Natural killer cell treated with Interleukin-12 subunit alpha and Interleukin-12 subunit beta and Interleukin-15 and Interleukin-18, amount 100 ng/mL, for 72 hours (primary cell): ENCODE results near the gene MDK. TPM values are rescaled to one million over a fixed set of nuclear protein-coding genes. Genes with fewer than 3 reads are reported as not detected.

Experiments used
- ATAC-seq, 2 donors: fragments of 150-1000 bp; cut with Tn5 transposase in 1 of 2; sonication (Bioruptor Pico), chemical (Tn5 transposase) in 1 of 2; 2 replicates each; pipeline ENCODE4 v1.10.0; 2021
- DNase-seq: peaks from one replicate; pipeline ENCODE4 v3.0.0; 2022; ENCODE audit warnings: low spot score
- H3K27ac Mint-ChIP-seq, 2 donors: 1 replicate in 1 of 2; 2 replicates in 1 of 2; pipeline ENCODE4 v1.8.0; 2022; ENCODE audit warnings: mixed read lengths in 2 of 2, mild to moderate bottlenecking in 1 of 2, moderate library complexity in 1 of 2
- H3K27me3 Mint-ChIP-seq, 2 donors: 1 replicate in 1 of 2; 2 replicates in 1 of 2; pipeline ENCODE4 v1.8.0; 2022; ENCODE audit warnings: mixed read lengths in 2 of 2
- H3K36me3 Mint-ChIP-seq: one replicate; pipeline ENCODE4 v1.8.0; 2022; ENCODE audit warnings: mixed read lengths
- H3K4me1 Mint-ChIP-seq, 2 donors: 1 replicate in 1 of 2; 2 replicates in 1 of 2; pipeline ENCODE4 v1.8.0; 2022; ENCODE audit warnings: low read depth in 2 of 2, mixed read lengths in 2 of 2, mild to moderate bottlenecking in 1 of 2
- H3K4me3 Mint-ChIP-seq: one replicate; pipeline ENCODE4 v1.8.0; 2022; ENCODE audit warnings: mixed read lengths
- H3K9me3 Mint-ChIP-seq: 2 replicates; pipeline ENCODE4 v1.8.0; 2022; ENCODE audit warnings: mixed read lengths
- total RNA-seq, 2 donors: library from RNA; stranded (reverse); gene quantifications; one replicate each; pipeline ENCODE4 v1.2.3, GENCODE V29; 2022

MDK gene
- total RNA-seq, 2 donors from 2014 or later, result 1.4 to 4.0 TPM

GRCh38 chr11:46387456-46387855 lies 6.0 kb downstream of the MDK start:
- DNase-seq (no peak), ATAC-seq (no peak)
- H3K27me3 Mint-ChIP-seq, result peaks cover 27 to 31% of the 10 kb centered on the region in 2 donors

DNA sequence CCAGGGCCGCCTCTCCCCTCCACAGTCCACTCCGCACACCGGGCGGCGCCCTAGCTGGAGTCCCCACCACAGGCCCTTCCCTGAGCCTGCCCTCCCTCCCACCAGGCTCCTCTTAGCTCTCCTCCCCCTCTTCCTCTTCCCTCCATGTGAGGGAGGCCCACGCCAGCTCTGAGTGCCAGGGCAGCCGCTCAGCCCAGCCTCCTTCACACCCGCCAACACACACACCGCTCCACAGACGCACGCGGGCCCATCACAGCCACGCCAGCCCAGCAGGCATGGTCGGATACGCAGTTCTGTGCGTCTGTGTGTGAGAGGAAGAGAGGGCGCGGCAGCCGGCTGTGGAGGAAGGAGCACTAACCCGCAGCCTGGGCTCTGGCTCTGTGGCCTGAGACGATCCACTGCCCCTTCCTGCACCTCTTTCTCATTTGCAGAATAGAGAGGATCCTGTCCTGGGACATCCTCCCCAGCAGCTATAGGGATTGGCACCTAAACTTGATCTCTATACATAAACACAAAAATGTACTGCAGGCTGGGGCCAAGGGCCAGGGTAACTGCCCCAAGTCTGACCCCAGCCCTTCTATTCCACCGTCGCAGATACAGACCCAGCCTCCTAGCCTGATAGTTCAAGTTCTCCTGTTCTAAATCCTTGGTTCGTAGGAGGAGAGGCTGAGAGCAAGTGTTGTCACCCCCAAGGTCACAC lies 6.6 kb downstream of the MDK start:
- peaks cover 33 to 35% of the 10 kb centered on the region in 2 donors for H3K27me3 Mint-ChIP-seq
- H3K4me3 Mint-ChIP-seq, result peak overlapping the region; percentile 12
- H3K4me1 Mint-ChIP-seq, result peaks cover 13 to 31% of the 10 kb centered on the region in 2 donors
- no peak for DNase-seq
- H3K36me3 Mint-ChIP-seq, result no peaks in the 10 kb centered on the region
- ATAC-seq, result peak in 1 of 2 donors; percentile 8
- H3K9me3 Mint-ChIP-seq, result no peaks in the 10 kb centered on the region
- no peak overlapping the region for H3K27ac Mint-ChIP-seq

More at GRCh38 chr11:46387456-46387855, 6.0 kb downstream of the MDK start:
- peaks cover 7 to 25% of the 10 kb centered on the region in 2 donors for H3K4me1 Mint-ChIP-seq
- no peak overlapping the region for H3K27ac Mint-ChIP-seq
- H3K9me3 Mint-ChIP-seq, result no peaks in the 10 kb centered on the region
- H3K36me3 Mint-ChIP-seq, result no peaks in the 10 kb centered on the region
- no peak overlapping the region for H3K4me3 Mint-ChIP-seq

DNA sequence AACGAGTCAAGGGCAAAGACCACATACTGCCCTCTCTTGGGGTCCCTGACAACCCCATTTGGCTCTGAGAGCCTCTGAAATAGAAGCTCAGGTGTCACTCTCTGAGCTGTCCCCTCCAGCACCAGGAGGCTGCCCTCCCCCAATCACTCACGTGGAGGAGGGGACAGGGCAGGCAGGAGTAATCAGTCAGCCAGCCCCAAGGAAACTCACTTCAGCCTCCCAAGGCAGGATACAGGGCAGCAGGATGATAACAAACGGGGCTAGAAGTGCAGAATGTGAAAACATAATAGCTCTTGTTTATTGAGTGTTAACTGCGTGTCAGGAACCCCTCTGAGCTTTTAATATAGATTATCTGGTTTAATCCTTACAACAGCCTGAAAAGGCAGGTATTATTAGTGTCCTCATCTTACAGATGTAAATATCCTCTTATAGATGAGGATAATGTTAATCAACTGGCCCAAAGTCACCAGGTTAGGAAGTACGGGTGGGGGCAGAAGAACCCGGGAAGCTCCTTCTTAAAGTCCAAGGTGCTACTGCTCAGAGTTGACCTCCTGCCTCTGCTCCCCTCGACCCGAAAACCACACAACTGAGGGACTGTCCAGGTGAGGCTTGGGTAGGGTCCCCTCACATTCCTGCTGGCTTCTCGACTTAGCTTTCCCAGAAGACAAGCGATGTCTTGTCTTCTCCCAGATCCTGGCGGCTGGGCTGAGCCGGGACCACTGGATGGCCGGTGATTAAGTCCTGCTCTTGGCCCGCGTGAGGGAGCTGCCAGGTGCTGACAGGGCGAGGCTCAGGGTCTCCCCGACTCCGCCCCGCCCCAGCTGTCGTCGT lies 7.4 kb downstream of the MDK start:
- H3K9me3 Mint-ChIP-seq, result no peaks in the 10 kb centered on the region
- no peak overlapping the region for H3K27ac Mint-ChIP-seq
- no peaks in the 10 kb centered on the region for H3K36me3 Mint-ChIP-seq
- peaks cover 33 to 35% of the 10 kb centered on the region in 2 donors for H3K27me3 Mint-ChIP-seq
- peak overlapping the region; percentile 60 for H3K4me3 Mint-ChIP-seq
- ATAC-seq (no peak), DNase-seq (no peak)
- peaks cover 18 to 33% of the 10 kb centered on the region in 2 donors for H3K4me1 Mint-ChIP-seq

DNA sequence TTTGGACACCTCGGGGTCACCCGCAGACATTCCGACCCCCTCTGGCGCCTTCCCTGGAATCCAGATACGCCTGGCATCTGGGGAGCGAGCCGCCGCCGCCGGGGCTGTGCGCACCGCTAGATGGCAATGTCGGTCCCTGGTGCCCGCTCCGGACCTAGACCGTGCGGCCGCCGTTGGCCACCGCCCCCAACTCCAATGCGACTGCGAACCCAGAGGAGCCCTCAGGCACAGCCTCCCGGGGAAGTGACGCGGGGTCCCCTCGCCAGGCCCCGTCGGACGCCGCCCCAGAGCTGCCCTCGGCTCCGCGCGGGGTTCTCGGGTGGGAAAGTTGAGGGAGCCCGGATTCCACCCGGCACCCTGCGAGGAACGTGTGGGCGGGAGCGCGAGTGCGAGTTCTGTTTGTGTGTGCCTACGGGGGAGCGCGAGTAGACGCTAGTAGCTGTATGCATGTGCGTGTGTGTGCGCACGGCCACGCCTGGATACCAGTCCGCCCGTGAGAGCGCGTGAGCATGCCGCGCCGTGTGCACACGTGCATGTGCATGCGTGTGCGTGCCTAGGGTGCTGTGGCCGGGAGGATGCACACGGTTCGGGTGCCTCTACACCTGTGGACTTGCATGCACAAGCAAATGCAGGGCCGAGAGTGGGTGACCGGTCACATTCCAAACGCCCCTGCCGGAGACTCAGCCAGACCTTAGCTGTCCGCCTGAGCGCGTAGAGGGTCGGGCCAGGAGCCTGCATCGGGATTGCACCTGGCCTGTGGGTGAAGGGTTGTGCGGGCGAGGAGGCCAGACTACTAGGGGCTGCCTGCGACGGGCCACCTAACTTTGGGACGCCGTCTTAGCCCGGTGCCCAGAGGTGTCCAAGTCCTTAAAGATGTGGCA lies 8.2 kb downstream of the MDK start:
- Mint-ChIP-seq H3K4me3 (peak overlapping the region; percentile 60), H3K27me3 (peaks cover 33 to 35% of the 10 kb centered on the region in 2 donors), H3K27ac (no peak overlapping the region), H3K9me3 (no peaks in the 10 kb centered on the region), H3K36me3 (no peaks in the 10 kb centered on the region), H3K4me1 (peaks cover 18 to 33% of the 10 kb centered on the region in 2 donors)
- DNase-seq (peak; percentile 73), ATAC-seq (peak; percentile 67 to 70)

- ATAC-seq (no peak), DNase-seq (no peak)
- Mint-ChIP-seq H3K27me3 (peaks cover 33 to 35% of the 10 kb centered on the region in 2 donors), H3K4me1 (peaks cover 18 to 33% of the 10 kb centered on the region in 2 donors), H3K36me3 (no peaks in the 10 kb centered on the region), H3K27ac (no peak overlapping the region), H3K9me3 (no peaks in the 10 kb centered on the region), H3K4me3 (peak overlapping the region; percentile 60)
These were observed 9.1 kb downstream of the MDK start for GRCh38 chr11:46390331-46391171.

- peaks cover 17 to 30% of the 10 kb centered on the region in 2 donors for H3K4me1 Mint-ChIP-seq
- H3K4me3 Mint-ChIP-seq, result no peak overlapping the region
- no peak overlapping the region for H3K27ac Mint-ChIP-seq
- H3K9me3 Mint-ChIP-seq, result no peaks in the 10 kb centered on the region
- DNase-seq, result no peak
- H3K36me3 Mint-ChIP-seq, result no peaks in the 10 kb centered on the region
- H3K27me3 Mint-ChIP-seq, result peaks cover 29% of the 10 kb centered on the region in 2 donors
- no peak for ATAC-seq
These were observed 9.7 kb downstream of the MDK start for GRCh38 chr11:46391186-46391577.

DNA sequence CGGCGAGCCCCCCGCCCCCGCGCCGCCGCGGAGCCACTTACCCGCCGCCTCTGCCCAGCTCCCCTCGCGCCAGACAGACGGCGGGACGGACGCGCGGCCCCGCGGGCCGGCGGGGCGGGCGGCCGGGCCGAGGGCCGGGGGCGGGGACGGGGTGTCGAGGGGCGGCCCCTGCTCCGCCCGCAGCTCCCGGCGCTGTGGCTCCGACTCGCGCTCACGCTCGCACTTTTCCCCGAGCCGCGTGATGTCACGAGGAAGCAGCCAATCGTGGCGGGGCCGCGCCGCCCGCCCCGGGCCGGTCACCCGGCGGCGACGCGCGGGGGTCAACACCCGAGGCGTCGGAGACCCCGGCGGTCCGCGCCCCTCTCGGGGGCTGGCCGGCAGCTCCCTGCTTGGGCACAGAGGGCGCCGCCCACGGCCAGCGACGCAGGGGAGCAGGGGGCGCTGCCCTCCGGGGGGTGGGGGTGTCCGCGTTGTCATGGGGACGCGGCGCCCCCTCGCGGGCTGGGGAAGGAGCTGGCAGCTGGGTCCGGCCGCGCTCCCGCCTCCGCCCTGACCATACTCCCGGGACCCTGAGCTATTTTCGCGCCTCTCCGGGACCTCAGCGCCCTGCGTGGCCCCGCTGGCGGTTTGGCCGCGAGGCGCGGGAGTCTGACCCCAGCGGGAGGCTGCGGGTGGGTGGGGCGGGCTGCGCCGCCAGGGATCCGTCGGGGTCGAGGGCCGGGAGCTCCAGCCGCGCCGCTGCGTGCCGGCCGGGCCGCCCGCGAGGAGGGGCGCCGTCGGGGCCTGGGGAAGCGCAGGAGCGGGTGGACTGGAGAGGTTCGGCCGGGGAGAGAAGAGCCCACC lies 10.3 kb downstream of the MDK start, which contains the start of gene CHRM4:
Gene CHRM4, minus strand, starts transcription at position 199 of the 843 bp plus-strand sequence. CDS start 5,219 bp downstream, outside the sequence.
- Mint-ChIP-seq H3K36me3 (no peaks in the 10 kb centered on the region), H3K27me3 (peaks cover 23% of the 10 kb centered on the region in 2 donors), H3K4me1 (peaks cover 11 to 27% of the 10 kb centered on the region in 2 donors), H3K27ac (no peak within 1 kb of the TSS), H3K9me3 (no peaks in the 10 kb centered on the region), H3K4me3 (peak within 1 kb of the TSS; percentile 82)
- DNase-seq (no peak), ATAC-seq (peak; percentile 18 to 54)

DNA sequence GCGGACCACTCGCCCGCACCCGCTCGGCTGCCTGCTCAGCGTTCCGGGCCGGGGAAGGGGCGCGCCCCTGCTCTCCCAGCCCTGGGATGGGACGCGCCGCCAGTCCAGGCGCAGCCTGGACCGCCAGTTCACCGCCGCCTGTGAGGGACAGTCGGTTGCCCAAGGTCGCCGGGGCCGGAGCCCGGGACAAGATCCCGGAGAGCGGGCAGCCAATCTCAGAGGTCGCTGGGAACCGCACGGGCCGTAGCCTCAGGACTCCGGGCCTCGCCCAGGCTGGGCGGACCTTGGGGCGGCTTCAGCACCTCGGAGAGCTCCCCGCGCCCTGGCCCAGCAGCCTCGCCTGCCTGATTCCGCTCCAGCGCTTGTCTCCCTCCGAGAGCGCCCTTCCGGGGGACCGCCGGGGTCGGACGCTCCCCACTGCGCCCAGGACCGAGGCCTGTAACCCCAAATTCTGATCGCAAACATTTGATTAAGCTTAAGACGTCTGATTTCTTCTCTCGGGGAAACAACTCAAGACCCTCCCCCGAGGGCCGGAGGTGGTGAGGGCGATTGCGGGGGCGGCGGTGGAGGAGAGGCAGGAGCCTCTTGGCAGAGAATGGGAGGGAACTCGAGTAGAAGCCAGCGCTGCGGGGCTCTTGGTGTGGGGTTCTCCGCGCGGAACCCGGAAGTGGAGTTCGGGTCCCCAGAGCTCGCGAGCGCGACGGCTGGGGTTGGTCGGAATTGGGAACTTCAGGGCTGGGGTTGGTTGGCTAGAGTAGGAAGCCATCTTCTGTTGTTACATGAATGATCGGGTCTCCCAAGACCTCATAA lies 11.2 kb downstream of the MDK start:
- no peak overlapping the region for H3K27ac Mint-ChIP-seq
- DNase-seq (peak; percentile 89), ATAC-seq (peak; percentile 84 to 88)
- peaks cover 16 to 17% of the 10 kb centered on the region in 2 donors for H3K27me3 Mint-ChIP-seq
- no peaks in the 10 kb centered on the region for H3K36me3 Mint-ChIP-seq
- no peaks in the 10 kb centered on the region for H3K9me3 Mint-ChIP-seq
- peak overlapping the region; percentile 82 for H3K4me3 Mint-ChIP-seq
- H3K4me1 Mint-ChIP-seq, result peaks cover 11 to 23% of the 10 kb centered on the region in 2 donors

DNA sequence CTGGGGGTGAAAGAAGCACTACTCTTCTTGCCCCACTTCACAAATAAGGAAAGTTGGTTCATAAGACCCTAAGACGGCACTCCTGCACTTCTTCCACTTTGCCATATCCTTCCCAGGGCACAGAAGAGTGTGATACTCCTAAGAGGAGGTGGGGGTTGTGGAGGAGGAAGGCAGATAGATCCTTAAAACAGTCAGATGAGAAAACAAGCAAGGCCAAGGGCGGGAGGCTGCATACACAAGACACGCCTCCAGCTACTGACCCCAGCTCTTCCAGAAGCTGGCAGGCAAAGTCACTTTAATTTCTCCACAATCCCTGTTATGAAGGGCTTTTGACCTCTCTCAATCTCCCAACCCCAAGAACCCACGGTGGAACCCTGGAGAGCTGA lies 11.8 kb downstream of the MDK start:
- Mint-ChIP-seq H3K9me3 (no peaks in the 10 kb centered on the region), H3K36me3 (no peaks in the 10 kb centered on the region), H3K27me3 (peaks cover 11 to 13% of the 10 kb centered on the region in 2 donors), H3K4me1 (peaks cover 11 to 20% of the 10 kb centered on the region in 2 donors), H3K27ac (no peak overlapping the region), H3K4me3 (peak overlapping the region; percentile 82)
- DNase-seq, result no peak
- no peak for ATAC-seq

GRCh38 chr11:46393759-46394158 lies 12.3 kb downstream of the MDK start:
- Mint-ChIP-seq H3K27me3 (peaks cover 7 to 9% of the 10 kb centered on the region in 2 donors), H3K27ac (no peak overlapping the region), H3K9me3 (no peaks in the 10 kb centered on the region), H3K4me1 (peaks cover 11 to 18% of the 10 kb centered on the region in 2 donors), H3K4me3 (peak overlapping the region; percentile 82), H3K36me3 (no peaks in the 10 kb centered on the region)
- DNase-seq (no peak), ATAC-seq (no peak)

- Mint-ChIP-seq H3K4me3 (no peak overlapping the region), H3K4me1 (peaks cover 10% of the 10 kb centered on the region in 2 donors), H3K27me3 (peaks cover 3 to 6% of the 10 kb centered on the region in 2 donors), H3K9me3 (no peaks in the 10 kb centered on the region), H3K36me3 (no peaks in the 10 kb centered on the region), H3K27ac (no peak overlapping the region)
- DNase-seq, result no peak
- ATAC-seq, result no peak
These were observed 16.1 kb downstream of the MDK start for GRCh38 chr11:46397526-46397925.
